ENCODE measurements around the gene FAM107A. TPM values are rescaled to one million over a fixed set of nuclear protein-coding genes. Genes with fewer than 3 reads are reported as not detected.
A peak's percentile ranks its signal among the peaks of the same experiment; 100 is the strongest.

Gene FAM107A
- total and polyA plus RNA-seq, 9 of the 15 experiments (the other 6 are each of a cell fraction or from before 2014, with no cell fraction given) = 0.07 TPM; not detected in 8

DNA sequence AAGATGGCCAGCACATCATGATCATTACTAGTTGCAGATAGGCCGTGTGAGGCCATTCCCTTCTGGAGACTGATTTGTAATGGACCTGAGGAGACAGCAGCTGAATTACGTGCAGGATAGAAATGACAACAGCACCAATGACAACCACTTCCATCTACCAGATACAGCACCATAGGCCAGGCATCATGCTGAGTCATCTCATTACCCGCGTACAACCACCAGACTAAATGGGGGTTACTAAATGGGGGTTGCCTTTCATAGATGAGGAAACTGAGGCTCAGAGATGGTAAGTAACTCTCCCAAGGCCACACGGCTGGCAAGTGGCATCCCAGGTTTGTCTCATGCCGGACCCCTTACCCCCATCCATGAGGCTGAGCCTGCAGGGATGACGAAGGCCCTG, 32.8 kb upstream of the FAM107A start (continued):
- peak; percentile 89 for TF ChIP-seq ZNF316 (IDR thresholded peaks at IDR 0.05)

DNA sequence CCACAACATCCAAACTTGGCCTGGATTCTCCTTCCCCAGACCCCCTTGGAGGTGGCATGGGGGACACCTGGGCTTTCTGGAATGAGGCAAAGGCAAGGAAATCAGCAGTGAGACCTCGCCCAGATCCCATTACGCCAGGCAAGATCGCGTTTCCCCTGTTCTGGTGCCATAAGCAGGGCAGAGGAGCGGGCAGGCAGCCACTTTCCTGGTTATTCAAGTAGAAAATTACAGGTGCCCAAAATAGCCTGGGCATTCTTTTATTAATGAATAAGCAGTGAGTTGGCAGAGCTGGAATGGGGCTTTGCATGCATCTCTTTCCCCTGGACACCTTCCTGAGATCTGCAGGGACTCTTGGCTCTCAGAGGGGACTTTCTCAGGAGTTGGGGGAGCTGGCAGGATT, 31.5 kb upstream of the FAM107A start:
- POLR2A ChIA-PET = interaction anchor here (1.5 kb wide), 1 partner anchor 8 kb away, joined by 4 read pairs; no protein-coding TSS in a partner anchor
- 2% methylated on average over 5 of the region's 5 CpGs for WGBS (ENCODE audit: insufficient coverage, low coverage, missing lambda C conversion rate)
- intact Hi-C loops (cut with micrococcal nuclease) (no loop called here), in situ Hi-C loops (cut with MboI) (no loop called here)
- no TSS peak for BruUV-seq (replicated peaks)
- H3K9me1 ChIP-seq (ENCODE audit: control insufficient read depth, insufficient read depth, low read length) = no peaks in the 10 kb centered on the region
- no peaks in the 10 kb centered on the region for H3K79me2 ChIP-seq (ENCODE audit: control insufficient read depth, insufficient read depth, low read length)
- no peaks in the 10 kb centered on the region for H3K36me3 ChIP-seq (ENCODE audit: control insufficient read depth, insufficient read depth, low read length)
- no peak overlapping the region for H3K4me3 ChIP-seq
- H3K27me3 ChIP-seq (ENCODE audit: control insufficient read depth in 2 of 2, insufficient read depth in 2 of 2, low read length in 2 of 2) = peaks cover 0 to 9% of the 10 kb centered on the region in 2 experiments; a peak in 2 of 5 replicates
- FAIRE-seq (no peak), DNase-seq (ENCODE audit: extremely low read depth in 1 of 4, low spot score in 3 of 4) (no peak), ATAC-seq (no peak)
- H3K4me2 ChIP-seq (ENCODE audit: insufficient read depth, low read length) = no peak overlapping the region
- no peaks in the 10 kb centered on the region for H3K9me3 ChIP-seq (replicated peaks; ENCODE audit: control insufficient read depth, insufficient read depth, low read depth, low read length)
- H3K4me1 ChIP-seq (replicated peaks in 1 of 2; ENCODE audit: control insufficient read depth in 2 of 2, insufficient read depth in 2 of 2, low read length in 2 of 2) = no peaks in the 10 kb centered on the region; a peak in 1 of 5 replicates
- H2AFZ ChIP-seq (ENCODE audit: low read depth, low read length) = no peak overlapping the region
- H4K20me1 ChIP-seq (replicated peaks; ENCODE audit: control insufficient read depth, insufficient read depth, low read length) = no peaks in the 10 kb centered on the region
- no peak overlapping the region for H3K27ac ChIP-seq (ENCODE audit: extremely low read depth, low read depth, low read length)
- H3K9ac ChIP-seq (ENCODE audit: insufficient read depth in 1 of 2, low read depth in 2 of 2, low read length in 2 of 2) = no peak overlapping the region
- CTCF ChIA-PET (ENCODE audit: low intra/inter-chr PET ratio) = no interaction called here
- TF ChIP-seq RBM34 (IDR thresholded peaks at IDR 0.05; ENCODE audit: borderline replicate concordance, insufficient read depth, low read length) = no peak
- no peak for TF ChIP-seq KLF13 (tag; IDR thresholded peaks at IDR 0.05; ENCODE audit: borderline replicate concordance, low read depth)
- no peak for TF ChIP-seq PURB (CRISPR knock-in tag; IDR thresholded peaks at IDR 0.05; ENCODE audit: low read depth)
- TF ChIP-seq, protein P1, sequence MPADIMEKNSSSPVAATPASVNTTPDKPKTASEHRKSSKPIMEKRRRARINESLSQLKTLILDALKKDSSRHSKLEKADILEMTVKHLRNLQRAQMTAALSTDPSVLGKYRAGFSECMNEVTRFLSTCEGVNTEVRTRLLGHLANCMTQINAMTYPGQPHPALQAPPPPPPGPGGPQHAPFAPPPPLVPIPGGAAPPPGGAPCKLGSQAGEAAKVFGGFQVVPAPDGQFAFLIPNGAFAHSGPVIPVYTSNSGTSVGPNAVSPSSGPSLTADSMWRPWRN (IDR thresholded peaks at IDR 0.05; ENCODE audit: low read depth) = no peak
- no peak for TF ChIP-seq ZNF609 (CRISPR knock-in tag; IDR thresholded peaks at IDR 0.05; ENCODE audit: borderline replicate concordance)
- TF ChIP-seq CBFA2T3 (IDR thresholded peaks at IDR 0.05) = no peak
- no peak for TF ChIP-seq ZNF146 (CRISPR knock-in tag; IDR thresholded peaks at IDR 0.05; ENCODE audit: unreplicated experiment)
- TF ChIP-seq MCM5 (IDR thresholded peaks at IDR 0.05; ENCODE audit: low read depth) = no peak
- TF ChIP-seq SLC30A9 (CRISPR knock-in tag; IDR thresholded peaks at IDR 0.05) = no peak
- TF ChIP-seq BRD4 (IDR thresholded peaks at IDR 0.05) = no peak
- TF ChIP-seq TCFL5 (CRISPR knock-in tag; conservative IDR thresholded peaks at IDR 0.05) = no peak
- no peak for TF ChIP-seq MXD1 (CRISPR knock-in tag; IDR thresholded peaks at IDR 0.05; ENCODE audit: borderline replicate concordance, poor library complexity, severe bottlenecking)
- TF ChIP-seq ZNF431 (CRISPR knock-in tag; IDR thresholded peaks at IDR 0.05) = no peak
- TF ChIP-seq POLR2A (conservative IDR thresholded peaks at IDR 0.05) = no peak
- TF ChIP-seq SRSF7 (optimal IDR thresholded peaks at IDR 0.05; ENCODE audit: low read depth, low read length) = no peak
- TF ChIP-seq PRMT5 (CRISPR knock-in tag; IDR thresholded peaks at IDR 0.05) = no peak
- no peak for TF ChIP-seq ZFX (CRISPR knock-in tag; IDR thresholded peaks at IDR 0.05)
